Neural cell (in vitro differentiated cells): ENCODE results near the gene SREBF1. TPM values are rescaled to one million over a fixed set of nuclear protein-coding genes. Genes with fewer than 3 reads are reported as not detected.

Experiments
- H2AFZ ChIP-seq: fragments of 200-600, 300-800 bp; sonication (generic), shearing (Covaris generic); 2 replicates; pipeline ENCODE4 v1.6.0; 2014; ENCODE audit warnings: low read depth, mild to moderate bottlenecking, antibody characterized with exemption, low read length, moderate library complexity
- H3F3A ChIP-seq: fragments of 200-600 bp; shearing (Covaris generic); 2 replicates; pipeline ENCODE4 v1.6.1; 2016; ENCODE audit warnings: mild to moderate bottlenecking, moderate library complexity, mixed read lengths, antibody characterized with exemption, low read length; ENCODE audit not compliant: insufficient read depth, poor library complexity, severe bottlenecking
- H3K27ac ChIP-seq: fragments of 200-600, 300-800 bp; sonication (generic), shearing (Covaris generic); 2 replicates; pipeline ENCODE4 v1.5.1; 2014; ENCODE audit warnings: mild to moderate bottlenecking, low read length, moderate library complexity
- H3K27me3 ChIP-seq: fragments of 300-800, 200-600 bp; sonication (generic), shearing (Covaris generic); 2 replicates; pipeline ENCODE4 v1.6.0; 2014; ENCODE audit warnings: mild to moderate bottlenecking, low read depth, low read length, moderate library complexity; ENCODE audit not compliant: insufficient read depth
- H3K36me3 ChIP-seq: fragments of 300-800, 200-600 bp; sonication (generic), shearing (Covaris generic); 2 replicates; pipeline ENCODE4 v1.5.1; 2014; ENCODE audit warnings: mild to moderate bottlenecking, antibody characterized with exemption, low read length, moderate library complexity; ENCODE audit not compliant: insufficient read depth
- H3K4me2 ChIP-seq: fragments of 300-800, 200-600 bp; sonication (generic), shearing (Covaris generic); 2 replicates; pipeline ENCODE4 v1.6.0; 2014; ENCODE audit warnings: mild to moderate bottlenecking, low read length
- H3K4me3 ChIP-seq: fragments of 300-800, 200-600 bp; sonication (generic), shearing (Covaris generic); 2 replicates; pipeline ENCODE4 v1.5.1; 2014; ENCODE audit warnings: mild to moderate bottlenecking, low read length, moderate library complexity
- H3K79me2 ChIP-seq: fragments of 200-600 bp; shearing (Covaris generic); replicated peaks from 2 replicates; pipeline ENCODE4 v1.6.0; 2014; ENCODE audit warnings: mild to moderate bottlenecking, low read length, moderate library complexity; ENCODE audit not compliant: insufficient read depth
- H3K9ac ChIP-seq: fragments of 300-800, 200-600 bp; sonication (generic), shearing (Covaris generic); 2 replicates; pipeline ENCODE4 v1.6.1; 2016; ENCODE audit warnings: mild to moderate bottlenecking, low read length, mixed read lengths
- H3K9me2 ChIP-seq: fragments of 200-600 bp; shearing (Covaris generic); 2 replicates; pipeline ENCODE4 v1.6.1; 2016; ENCODE audit warnings: mild to moderate bottlenecking, low read length, mixed read lengths; ENCODE audit not compliant: insufficient read depth
- H3K9me3 ChIP-seq: fragments of 200-600, 300-800 bp; sonication (generic), shearing (Covaris generic); 2 replicates; pipeline ENCODE4 v1.6.1; 2016; ENCODE audit warnings: mild to moderate bottlenecking, mixed run types, low read length, moderate library complexity, mixed read lengths
- H4K20me1 ChIP-seq: fragments of 200-600 bp; shearing (Covaris generic); 2 replicates; pipeline ENCODE4 v1.6.1; 2016; ENCODE audit warnings: mild to moderate bottlenecking, mixed run types; ENCODE audit not compliant: insufficient read depth
- EP300 ChIP-seq: fragments of 450-650 bp; conservative IDR thresholded peaks from 2 replicates; pipeline ENCODE4 v1.6.1; 2014; ENCODE audit warnings: antibody characterized with exemption, mild to moderate bottlenecking, moderate library complexity; ENCODE audit not compliant: poor library complexity, severe bottlenecking
- EZH2 ChIP-seq: fragments of 200-600, 300-800 bp; shearing (Covaris generic), sonication (generic); IDR thresholded peaks from 2 replicates; pipeline ENCODE4 v1.6.1; 2014; ENCODE audit warnings: antibody characterized with exemption, low read length, borderline replicate concordance, mild to moderate bottlenecking; ENCODE audit not compliant: insufficient read depth, poor library complexity, severe bottlenecking
- MXI1 ChIP-seq: fragments of 450-650 bp; conservative IDR thresholded peaks from 2 replicates; pipeline ENCODE4 v1.6.1; 2014; ENCODE audit warnings: antibody characterized with exemption, mild to moderate bottlenecking; ENCODE audit not compliant: poor library complexity, severe bottlenecking
- POLR2AphosphoS5 ChIP-seq: IDR thresholded peaks from 2 replicates; pipeline ENCODE4 v1.6.1; 2012
- RAD21 ChIP-seq: fragments of 450-650 bp; conservative IDR thresholded peaks from 2 replicates; pipeline ENCODE4 v1.6.1; 2014; ENCODE audit warnings: antibody characterized with exemption, mild to moderate bottlenecking, moderate library complexity
- SMC3 ChIP-seq: fragments of 450-650 bp; conservative IDR thresholded peaks from 2 replicates; pipeline ENCODE4 v1.6.1; 2014; ENCODE audit warnings: antibody characterized with exemption, mild to moderate bottlenecking, moderate library complexity; ENCODE audit not compliant: poor library complexity
- TAF1 ChIP-seq: IDR thresholded peaks from 2 replicates; pipeline ENCODE4 v1.6.1; 2012; ENCODE audit warnings: low read depth
- polyA plus RNA-seq: library from polyadenylated mRNA; depleted of rRNA; stranded (reverse); fragments of >200 nt; gene quantifications from 2 replicates; pipeline ENCODE4 v1.2.3, GENCODE V29; 2014
- TF ChIP-seq, protein P1 (sequence below): fragments of 450-650 bp; IDR thresholded peaks from 2 replicates; pipeline ENCODE4 v1.5.1; 2014; ENCODE audit warnings: antibody characterized with exemption, mild to moderate bottlenecking, moderate library complexity; ENCODE audit not compliant: poor library complexity, severe bottlenecking
- TF ChIP-seq, protein P2 (sequence below): IDR thresholded peaks from 2 replicates; pipeline ENCODE4 v1.6.1; 2012; ENCODE audit warnings: borderline replicate concordance

SREBF1 gene
- polyA plus RNA-seq, 1 donor from 2014 or later, result 22.5 TPM

DNA sequence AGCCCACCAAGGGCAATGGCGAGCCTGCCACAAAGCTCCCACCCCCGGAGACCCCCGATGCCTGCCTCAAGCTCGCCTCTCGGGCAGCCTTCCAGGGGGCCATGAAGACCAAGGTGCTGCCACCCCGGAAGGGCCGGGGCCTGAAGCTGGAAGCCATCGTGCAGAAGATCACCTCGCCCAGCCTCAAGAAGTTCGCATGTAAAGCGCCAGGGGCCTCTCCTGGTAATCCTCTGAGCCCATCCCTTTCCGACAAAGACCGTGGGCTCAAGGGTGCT is 40.1 kb downstream of the SREBF1 start (continued):
- no peak for TF ChIP-seq SMC3

DNA sequence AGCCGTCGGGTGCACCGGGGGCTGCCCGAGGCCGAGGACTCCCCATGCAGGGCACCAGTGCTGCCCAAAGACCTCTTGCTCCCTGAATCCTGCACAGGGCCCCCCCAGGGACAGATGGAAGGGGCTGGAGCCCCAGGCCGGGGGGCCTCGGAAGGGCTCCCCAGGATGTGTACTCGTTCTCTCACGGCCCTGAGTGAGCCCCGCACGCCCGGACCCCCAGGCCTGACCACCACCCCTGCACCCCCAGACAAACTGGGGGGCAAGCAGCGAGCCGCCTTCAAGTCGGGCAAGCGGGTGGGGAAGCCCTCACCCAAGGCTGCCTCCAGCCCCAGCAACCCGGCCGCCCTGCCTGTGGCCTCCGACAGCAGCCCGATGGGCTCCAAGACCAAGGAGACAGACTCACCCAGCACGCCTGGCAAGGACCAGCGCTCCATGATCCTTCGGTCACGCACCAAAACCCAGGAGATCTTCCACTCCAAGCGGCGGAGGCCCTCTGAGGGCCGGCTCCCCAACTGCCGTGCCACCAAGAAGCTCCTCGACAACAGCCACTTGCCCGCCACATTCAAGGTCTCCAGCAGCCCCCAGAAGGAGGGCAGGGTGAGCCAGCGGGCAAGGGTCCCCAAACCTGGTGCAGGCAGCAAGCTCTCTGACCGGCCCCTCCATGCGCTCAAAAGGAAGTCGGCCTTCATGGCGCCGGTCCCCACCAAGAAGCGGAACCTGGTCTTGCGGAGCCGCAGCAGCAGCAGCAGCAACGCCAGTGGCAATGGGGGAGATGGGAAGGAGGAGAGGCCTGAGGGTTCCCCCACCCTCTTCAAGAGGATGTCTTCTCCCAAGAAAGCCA is 40.6 kb downstream of the SREBF1 start:
- Histone ChIP-seq H3K4me3 (no peak overlapping the region), H3K4me2 (no peak overlapping the region), H3K9me2 (no peaks in the 10 kb centered on the region), H2AFZ (no peak overlapping the region), H4K20me1 (peaks cover 10% of the 10 kb centered on the region), H3K9ac (no peak overlapping the region), H3K9me3 (no peaks in the 10 kb centered on the region), H3K27me3 (no peaks in the 10 kb centered on the region), H3K27ac (peak overlapping the region; percentile 87), H3K36me3 (peaks cover 17% of the 10 kb centered on the region), H3F3A (peaks cover 4% of the 10 kb centered on the region), H3K79me2 (peaks cover 64% of the 10 kb centered on the region)
- TF ChIP-seq SMC3, result no peak
- TF ChIP-seq RAD21, result no peak
- TF ChIP-seq EZH2, result no peak
- TF ChIP-seq EP300, result no peak
- no peak for TF ChIP-seq TAF1
- TF ChIP-seq, protein P1, sequence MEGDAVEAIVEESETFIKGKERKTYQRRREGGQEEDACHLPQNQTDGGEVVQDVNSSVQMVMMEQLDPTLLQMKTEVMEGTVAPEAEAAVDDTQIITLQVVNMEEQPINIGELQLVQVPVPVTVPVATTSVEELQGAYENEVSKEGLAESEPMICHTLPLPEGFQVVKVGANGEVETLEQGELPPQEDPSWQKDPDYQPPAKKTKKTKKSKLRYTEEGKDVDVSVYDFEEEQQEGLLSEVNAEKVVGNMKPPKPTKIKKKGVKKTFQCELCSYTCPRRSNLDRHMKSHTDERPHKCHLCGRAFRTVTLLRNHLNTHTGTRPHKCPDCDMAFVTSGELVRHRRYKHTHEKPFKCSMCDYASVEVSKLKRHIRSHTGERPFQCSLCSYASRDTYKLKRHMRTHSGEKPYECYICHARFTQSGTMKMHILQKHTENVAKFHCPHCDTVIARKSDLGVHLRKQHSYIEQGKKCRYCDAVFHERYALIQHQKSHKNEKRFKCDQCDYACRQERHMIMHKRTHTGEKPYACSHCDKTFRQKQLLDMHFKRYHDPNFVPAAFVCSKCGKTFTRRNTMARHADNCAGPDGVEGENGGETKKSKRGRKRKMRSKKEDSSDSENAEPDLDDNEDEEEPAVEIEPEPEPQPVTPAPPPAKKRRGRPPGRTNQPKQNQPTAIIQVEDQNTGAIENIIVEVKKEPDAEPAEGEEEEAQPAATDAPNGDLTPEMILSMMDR, result no peak
- no peak for TF ChIP-seq MXI1
- no peak for TF ChIP-seq POLR2AphosphoS5
- TF ChIP-seq, protein P2, sequence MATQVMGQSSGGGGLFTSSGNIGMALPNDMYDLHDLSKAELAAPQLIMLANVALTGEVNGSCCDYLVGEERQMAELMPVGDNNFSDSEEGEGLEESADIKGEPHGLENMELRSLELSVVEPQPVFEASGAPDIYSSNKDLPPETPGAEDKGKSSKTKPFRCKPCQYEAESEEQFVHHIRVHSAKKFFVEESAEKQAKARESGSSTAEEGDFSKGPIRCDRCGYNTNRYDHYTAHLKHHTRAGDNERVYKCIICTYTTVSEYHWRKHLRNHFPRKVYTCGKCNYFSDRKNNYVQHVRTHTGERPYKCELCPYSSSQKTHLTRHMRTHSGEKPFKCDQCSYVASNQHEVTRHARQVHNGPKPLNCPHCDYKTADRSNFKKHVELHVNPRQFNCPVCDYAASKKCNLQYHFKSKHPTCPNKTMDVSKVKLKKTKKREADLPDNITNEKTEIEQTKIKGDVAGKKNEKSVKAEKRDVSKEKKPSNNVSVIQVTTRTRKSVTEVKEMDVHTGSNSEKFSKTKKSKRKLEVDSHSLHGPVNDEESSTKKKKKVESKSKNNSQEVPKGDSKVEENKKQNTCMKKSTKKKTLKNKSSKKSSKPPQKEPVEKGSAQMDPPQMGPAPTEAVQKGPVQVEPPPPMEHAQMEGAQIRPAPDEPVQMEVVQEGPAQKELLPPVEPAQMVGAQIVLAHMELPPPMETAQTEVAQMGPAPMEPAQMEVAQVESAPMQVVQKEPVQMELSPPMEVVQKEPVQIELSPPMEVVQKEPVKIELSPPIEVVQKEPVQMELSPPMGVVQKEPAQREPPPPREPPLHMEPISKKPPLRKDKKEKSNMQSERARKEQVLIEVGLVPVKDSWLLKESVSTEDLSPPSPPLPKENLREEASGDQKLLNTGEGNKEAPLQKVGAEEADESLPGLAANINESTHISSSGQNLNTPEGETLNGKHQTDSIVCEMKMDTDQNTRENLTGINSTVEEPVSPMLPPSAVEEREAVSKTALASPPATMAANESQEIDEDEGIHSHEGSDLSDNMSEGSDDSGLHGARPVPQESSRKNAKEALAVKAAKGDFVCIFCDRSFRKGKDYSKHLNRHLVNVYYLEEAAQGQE, result no peak

DNA sequence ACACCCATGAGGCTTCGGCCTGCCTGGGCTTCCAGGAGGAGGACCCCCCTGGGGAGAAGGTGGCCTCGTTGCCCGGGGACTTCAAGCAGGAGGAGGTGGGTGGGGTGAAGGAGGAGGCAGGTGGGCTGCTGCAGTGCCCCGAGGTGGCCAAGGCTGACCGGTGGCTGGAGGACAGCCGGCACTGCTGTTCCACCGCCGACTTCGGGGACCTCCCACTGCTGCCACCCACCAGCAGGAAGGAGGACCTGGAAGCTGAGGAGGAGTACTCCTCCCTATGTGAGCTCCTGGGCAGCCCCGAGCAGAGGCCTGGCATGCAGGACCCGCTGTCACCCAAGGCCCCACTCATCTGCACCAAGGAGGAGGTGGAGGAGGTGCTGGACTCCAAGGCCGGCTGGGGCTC is 41.5 kb downstream of the SREBF1 start:
- Histone ChIP-seq H3K9me3 (no peaks in the 10 kb centered on the region), H3K27me3 (no peaks in the 10 kb centered on the region), H3K27ac (peak overlapping the region; percentile 87), H2AFZ (no peak overlapping the region), H3K36me3 (peaks cover 17% of the 10 kb centered on the region), H3K9ac (peak overlapping the region; percentile 68), H3F3A (peaks cover 4% of the 10 kb centered on the region), H4K20me1 (peaks cover 9% of the 10 kb centered on the region), H3K9me2 (no peaks in the 10 kb centered on the region), H3K4me2 (no peak overlapping the region), H3K79me2 (peaks cover 64% of the 10 kb centered on the region), H3K4me3 (no peak overlapping the region)
- no peak for TF ChIP-seq MXI1
